GM04504 (cell line): ENCODE results near the gene ST8SIA6.
"Not testable (repeated sequence)": the region's sequence is repeated elsewhere in the genome, so short reads cannot be mapped to it uniquely, and the experiment has no call there.

ENCODE experiments used
- DNase-seq: peaks from one replicate; pipeline ENCODE4 v3.0.0-alpha.2; 2012; ENCODE audit warnings: low read depth

Gene ST8SIA6

GRCh38 chr10:17454161-17455014 is at the start of gene ST8SIA6:
ST8SIA6 (minus strand) TSS chr10:17454595; CDS start chr10:17454255, 340 bp downstream.
- peak; percentile 24 for DNase-seq

- no peak for DNase-seq
These were observed 49.4 kb upstream of the ST8SIA6 start for GRCh38 chr10:17503795-17504194.

GRCh38 chr10:17502814-17503213 is 48.4 kb upstream of the ST8SIA6 start:
- DNase-seq = no peak

DNA sequence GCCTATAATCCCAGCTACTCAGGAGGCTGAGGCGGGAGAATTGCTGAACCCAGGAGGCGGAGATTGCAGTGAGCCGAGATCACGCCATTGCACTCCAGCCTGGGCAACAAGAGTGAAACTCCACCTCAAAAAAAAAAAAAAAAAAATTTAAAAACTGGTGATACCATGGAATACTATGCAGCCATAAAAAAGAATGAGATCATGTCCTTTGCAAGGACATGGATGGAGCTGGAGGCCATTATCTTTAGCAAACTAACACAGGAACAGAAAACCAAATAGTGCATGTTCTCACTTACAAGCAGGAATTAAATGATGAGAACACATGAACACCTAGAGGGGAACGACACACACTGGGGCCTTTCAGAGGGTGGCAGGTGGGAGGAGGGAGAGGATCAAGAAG is 44.6 kb upstream of the ST8SIA6 start:
- DNase-seq = not testable (repeated sequence)

DNA sequence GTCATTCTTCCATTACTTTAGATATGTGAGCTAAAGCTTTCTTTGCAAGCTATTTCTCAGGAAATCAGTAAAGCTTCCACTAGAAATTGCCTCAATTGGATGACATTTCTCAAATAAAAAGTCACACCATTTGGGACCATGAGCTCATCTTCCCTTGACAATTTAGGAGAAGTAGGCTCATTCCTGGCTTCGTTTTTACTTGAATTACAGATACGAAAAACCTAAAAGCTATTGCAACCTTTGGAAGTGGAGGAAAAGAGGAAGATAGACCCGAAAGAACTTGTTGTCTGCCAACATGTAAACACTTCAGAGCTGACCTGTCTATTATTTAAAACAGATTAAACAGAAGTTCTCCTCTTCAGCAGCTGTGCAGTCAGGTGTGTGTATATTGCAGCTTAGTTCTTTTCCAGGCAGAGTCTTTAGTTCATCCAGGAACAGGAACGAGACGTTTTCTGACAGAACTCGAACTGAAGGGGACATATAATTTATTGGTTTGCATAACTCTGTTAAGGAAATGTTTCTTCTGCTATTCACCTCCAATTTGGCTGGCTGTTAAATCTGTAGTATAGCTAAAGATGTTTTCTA is 43.1 kb upstream of the ST8SIA6 start:
- no peak for DNase-seq

DNA sequence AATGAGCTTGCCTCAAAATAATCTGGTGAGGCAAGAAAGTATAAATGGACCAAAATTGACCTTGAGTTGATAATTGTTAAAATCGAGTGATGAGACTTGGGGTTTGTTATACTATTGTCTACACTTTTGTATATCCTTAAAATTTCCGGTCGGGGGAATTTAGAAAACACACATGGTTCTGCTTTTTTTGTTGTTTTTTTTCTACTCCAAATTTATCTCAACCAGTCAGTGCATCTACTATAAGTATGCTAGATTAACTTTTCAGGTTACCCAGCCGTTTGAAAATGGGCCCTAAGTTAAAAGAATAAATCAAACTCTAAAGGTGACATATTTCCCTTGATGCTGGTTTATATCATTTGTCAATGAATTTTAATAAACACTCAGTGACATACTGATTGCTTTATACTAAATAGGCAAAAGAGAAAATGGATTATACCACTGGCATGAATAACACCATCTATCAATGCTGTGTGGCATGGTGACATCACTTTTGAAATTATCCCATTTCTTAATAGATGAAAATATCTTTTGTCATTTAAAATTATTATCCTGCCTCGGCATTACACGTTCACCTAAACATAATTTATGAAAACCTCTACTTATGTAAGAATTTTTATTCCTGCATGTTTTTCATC is 40.3 kb upstream of the ST8SIA6 start:
- DNase-seq = no peak

- no peak for DNase-seq
These were observed 34.5 kb upstream of the ST8SIA6 start for GRCh38 chr10:17488848-17489247.

DNA sequence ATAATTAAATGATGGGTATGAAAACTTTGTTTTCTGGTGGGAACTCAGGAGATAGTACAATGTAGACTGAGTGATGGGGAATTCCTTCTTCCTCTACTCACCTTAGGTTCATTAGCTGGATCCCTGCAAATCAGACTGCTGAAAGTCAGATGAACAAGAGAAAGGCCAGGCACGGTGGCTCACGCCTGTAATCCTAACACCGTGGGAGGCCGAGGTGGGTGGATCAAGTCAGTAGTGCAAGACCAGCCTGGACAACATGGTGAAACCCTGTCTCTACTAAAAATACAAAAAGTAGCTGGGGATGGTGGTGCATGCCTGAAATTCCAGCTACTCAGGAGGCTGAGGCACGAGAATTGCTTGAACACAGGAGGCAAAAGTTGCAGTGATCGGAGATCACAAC is 28.7 kb upstream of the ST8SIA6 start:
- no peak for DNase-seq

DNA sequence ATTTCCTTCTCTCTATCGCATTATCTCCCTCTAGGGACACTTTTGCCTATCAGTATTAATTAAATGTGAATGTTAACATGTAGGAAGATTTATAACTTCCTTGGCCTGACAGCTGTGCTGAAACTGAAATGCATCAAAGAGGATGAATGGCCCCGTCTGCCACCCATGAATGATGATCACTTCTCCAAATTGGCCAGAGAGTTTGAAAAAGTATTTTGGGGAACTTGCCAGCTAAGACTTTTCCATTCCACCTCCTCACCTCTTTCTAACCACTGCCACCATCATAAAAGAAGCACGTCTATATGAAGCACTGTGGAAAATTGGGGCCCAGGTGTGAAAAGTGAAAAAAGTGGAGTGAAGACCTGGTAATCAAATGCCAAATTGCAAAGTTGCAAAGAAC is 25.4 kb upstream of the ST8SIA6 start:
- no peak for DNase-seq

DNA sequence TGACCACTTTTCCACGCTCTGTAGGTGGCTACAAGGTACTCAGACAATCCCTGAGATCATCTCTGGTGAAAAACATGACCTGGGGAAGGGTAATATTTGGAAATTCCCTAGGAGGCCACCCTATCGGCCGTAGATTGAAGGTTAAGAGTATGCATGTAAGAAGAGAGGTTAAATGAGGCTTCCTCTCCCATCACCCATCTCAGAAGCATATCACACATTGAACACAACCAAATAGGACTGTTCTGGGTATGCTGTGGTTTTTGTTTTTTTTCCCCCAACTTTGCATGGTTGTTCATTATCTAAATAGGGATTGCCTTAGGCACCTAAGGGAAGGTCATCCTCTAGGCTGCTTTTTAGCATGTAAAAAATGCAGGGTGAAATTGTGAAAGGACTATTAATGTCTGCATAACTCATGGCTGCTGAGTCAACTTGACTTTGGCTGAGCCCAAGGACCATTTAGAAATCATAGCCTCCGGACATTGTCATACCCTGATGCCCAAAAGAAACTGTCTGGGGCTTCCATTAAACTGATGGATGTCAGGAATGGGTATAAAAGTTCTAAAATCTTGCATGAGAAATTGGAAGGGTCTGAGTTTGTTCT is 24.7 kb upstream of the ST8SIA6 start:
- DNase-seq = peak; percentile 24

- no peak for DNase-seq
These were observed 21.7 kb upstream of the ST8SIA6 start for GRCh38 chr10:17476073-17476472.

DNA sequence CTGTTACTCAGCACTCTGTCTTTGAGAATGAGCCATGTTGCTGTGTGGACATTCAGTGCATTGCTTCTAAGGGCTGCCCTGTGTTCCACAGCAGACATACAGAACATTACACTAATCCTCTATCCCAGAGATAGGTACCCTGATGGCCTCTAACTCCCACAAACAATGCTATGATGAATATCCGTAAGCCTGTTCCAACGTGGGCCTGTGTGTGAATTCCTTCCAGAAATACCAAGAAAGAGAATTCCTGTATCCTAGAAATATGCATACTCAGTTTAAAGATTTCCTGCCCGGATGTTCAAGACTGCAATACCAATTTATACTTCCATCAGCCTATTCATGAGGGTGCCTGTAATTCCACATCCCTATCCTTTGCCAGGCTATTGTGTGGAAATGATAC is 21.3 kb upstream of the ST8SIA6 start:
- no peak for DNase-seq

DNA sequence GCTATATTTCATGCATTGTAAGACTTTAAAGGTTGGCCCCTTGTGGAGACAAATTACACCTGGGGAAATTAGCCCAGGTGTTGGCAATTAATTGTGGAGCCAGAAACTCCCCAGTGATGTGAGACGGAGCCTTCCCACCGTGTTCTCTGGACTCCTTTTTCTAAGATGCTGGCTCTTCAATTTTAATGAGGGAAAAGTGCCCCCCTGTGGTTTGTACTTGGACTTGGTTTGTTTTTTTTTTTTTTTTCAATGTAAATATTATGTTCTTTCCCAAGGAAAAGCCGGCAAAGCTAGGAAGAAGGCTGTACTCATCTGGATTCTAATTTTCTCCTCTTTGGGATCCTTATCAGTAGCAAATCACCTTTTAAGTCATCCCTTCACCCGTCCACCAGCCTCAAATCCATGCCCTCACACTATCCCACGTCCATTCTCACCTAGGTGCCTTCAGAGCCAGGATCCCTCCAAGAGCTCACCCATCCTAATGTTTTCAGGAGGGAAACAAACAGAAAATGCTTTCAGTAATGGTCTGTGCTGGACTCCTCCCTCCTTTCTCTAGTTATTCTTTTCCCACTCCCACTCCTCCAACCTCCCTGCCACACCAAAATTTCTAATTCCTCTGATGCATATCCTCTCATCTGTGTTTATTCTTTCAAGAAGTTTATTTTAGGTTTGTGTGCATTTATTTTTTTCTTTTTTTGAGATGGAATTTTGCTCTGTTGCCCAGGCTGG is 20.4 kb upstream of the ST8SIA6 start:
- no peak for DNase-seq

DNA sequence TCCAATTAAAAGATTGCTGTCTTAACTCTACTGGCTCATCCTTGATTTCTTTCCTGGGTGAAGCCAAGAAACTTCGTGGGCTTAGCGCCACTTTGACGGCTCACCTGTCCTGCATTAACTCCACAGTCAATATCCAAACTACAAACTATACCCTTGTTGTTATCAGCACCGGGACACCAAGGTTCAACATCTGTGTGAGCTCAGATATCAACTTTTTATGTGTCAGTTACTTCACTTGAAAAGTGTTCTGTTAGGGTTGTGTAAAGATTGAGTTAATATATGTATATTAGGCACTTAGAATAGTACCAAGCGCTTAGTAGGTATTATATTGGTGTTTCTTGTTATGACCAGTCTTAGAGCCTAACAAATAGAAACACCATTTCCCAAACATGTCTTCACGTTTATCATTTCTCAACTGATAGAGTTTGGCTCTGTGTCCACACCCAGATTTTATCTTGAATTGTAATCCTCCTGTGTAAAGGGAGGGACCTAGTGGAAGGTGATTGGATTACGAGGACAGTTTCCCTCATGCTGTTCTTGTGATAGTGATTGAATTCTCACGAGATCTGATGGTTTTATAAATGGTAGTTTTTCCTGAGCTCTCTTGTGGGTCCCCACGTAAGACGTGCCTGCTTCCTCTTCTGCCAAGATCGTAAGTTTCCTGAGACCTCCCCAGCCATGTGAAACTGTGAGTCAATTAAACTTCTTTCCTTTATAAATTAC is 19.0 kb upstream of the ST8SIA6 start:
- no peak for DNase-seq

DNA sequence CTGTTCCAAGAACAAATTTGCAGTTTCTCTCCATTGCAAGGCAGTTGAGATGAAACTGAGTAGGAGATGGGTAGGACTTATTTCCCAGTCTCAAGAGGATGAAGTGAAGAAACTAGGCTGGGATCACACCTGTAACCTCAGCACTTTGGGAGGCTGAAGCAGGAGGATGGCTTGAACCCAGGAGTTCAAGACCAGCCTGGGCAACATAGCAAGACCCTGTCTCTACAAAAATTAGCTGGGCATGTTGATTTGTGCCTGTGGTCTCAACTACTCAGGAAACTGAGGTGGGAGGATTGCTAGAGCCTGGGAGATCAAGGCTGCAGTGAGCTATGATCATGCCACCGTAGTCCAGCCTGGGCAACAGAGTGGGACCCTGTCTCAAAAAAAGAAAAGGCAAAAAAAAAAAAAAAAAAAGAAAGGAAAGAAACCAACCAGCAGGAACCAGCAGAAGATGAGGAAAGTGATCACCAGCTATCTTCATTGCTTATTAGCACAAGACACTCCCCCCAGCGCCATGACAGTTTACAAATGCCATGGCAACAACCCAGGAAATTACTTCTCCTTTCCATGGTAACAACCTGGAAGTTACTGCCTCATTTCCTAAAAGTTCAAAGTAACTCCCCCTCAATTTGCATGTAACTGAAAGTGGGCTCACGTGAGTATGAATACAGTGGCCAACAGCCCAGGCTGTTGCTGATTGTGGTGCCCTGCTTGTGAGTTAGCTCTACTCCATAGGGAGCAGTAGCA is 18.3 kb upstream of the ST8SIA6 start:
- no peak for DNase-seq

DNA sequence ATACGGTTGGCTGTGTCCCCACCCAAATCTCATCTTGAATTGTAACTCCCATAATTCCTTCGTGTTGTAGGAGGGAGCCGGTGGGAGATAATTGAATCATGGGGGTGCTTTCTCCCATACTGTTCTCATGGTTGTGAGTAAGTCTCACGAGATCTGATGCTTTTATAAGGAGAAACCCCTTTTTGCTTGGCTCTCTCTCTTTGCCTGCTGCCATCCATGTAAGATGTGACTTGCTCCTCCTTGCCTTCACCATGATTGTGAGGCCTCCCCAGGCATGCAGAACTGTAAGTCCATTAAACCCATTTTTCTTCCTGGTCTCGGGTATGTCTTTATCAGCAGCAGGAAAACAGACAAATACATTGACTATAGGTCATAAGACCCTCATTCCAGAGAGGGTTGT is 15.9 kb upstream of the ST8SIA6 start:
- no peak for DNase-seq

DNA sequence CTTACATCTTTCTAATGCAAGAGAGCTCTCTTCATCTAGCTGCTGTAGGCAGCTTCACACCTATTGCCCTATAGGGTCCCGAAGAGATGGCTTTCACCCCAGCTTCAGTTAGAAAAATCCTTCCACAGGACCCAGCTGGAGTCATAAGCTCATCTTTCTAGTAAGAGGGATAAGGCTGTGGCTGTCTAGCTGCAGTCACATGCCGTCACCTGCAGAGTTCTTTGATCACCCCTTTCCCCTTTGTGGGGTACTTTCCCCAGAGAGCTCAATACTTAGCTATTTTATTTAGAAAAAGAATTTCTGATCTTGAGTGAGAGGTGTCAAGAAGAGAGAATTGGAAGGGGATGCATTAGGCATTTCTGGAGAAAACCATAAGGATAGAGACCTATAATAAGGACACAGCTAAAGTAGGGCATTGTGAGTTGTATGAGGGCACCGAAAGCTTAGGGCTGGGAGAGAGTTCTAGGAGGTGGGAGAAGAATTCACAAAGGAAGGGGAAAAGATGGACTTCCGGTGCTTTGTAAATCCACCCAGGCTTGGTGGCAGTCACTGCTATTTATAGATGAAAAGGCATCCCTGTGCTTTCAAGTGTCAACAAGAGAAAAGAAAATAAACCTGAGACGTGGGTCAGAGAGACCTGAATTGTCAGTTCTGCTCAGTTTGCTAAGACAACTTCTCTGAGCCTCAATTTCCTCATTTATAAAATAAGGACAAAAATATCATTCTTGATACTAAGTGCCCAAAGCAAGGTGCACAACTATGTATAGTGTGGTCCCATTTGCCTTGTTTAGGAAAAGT is 11.1 kb upstream of the ST8SIA6 start:
- no peak for DNase-seq

- no peak for DNase-seq
These were observed 10.2 kb upstream of the ST8SIA6 start for GRCh38 chr10:17464545-17464944.

DNA sequence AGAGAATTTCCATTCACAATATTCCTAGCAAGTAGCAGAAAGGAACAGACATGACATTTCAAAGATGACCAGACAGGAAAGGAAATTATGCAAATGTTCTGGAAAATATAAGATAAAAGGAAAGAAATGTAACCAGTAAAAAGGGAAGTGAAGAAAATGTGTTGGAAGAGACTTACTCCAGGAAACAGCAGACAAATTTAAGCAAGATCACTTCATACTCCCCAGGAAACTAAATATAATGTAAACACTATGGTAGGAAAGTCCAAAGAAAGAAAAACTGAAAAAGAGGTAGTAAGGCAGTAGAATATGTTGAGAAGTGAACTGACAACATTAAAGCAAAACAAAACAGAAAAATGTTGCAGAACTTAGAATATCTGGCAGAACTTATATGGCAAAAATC is 6.4 kb upstream of the ST8SIA6 start:
- no peak for DNase-seq

- DNase-seq = no peak
These were observed 2.7 kb upstream of the ST8SIA6 start for GRCh38 chr10:17457083-17457482.
